Activated CD8-positive, alpha-beta memory T cell treated with anti-CD3 and anti-CD28 coated beads, Interleukin-2, amount 50 U/mL, for 24 hours (primary cell): ENCODE data around the gene ZNF23.

Experiments
- DNase-seq: peaks from one replicate; pipeline ENCODE4 v3.0.0-alpha.2; 2020; ENCODE audit errors: extremely low read depth

ZNF23 gene

DNA sequence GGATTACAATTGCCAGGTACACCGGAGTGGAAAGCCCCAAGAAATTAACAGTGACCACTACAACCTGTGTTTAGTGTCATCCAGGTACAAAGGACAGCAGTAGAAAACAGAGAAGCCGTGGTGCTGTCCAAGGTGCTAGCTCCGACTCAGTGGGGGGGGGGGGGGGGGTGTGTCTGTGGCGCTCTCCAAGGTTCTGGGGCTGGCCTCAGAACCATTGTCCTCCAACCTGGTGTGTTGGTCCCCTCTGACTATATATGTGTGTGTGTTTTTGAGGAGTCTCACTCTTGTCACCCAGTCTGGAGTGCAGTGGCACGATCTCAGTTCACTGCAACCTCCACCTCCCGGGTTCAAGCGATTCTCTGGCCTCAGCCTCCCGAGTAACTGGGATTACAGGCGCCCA, 5.8 kb upstream of the ZNF23 start:
- no peak for DNase-seq

DNA sequence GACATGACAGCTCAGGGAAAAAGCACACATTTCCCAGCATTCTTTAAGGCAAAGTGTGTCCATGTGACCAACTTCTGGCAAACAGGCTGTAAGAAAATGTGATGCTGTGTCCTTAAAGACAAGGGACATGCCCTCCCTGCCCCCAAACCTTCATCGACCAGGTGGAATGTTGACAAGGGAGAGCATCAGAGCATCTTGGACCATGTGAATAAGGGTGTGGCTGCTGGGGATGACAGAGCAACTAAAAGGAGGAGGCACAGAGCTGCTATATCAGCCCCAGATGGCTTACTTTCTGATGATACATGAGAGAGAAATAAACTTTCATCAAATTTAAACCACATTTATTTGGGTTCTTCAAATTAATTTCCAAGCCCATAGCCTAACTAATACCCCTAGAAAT, 2.2 kb upstream of the ZNF23 start:
- DNase-seq, result no peak

DNA sequence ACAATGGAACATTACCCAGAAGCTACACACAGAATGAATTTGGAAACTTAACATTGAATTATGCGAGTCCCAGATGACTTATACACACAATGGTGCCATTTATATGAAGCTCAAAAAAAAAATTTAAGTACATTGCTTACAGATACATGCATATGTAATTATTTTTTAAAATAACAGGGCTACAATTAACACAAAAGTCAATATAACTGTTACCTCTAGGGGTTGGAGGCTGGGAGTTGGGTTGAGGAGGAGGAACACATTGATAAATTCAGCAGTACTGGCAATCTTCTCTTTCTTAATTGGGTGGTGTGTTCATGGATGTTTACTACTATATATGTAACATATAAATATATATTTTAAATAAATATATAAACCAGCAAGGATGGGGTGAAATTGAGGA, 1.1 kb downstream of the ZNF23 start:
- no peak for DNase-seq

DNA sequence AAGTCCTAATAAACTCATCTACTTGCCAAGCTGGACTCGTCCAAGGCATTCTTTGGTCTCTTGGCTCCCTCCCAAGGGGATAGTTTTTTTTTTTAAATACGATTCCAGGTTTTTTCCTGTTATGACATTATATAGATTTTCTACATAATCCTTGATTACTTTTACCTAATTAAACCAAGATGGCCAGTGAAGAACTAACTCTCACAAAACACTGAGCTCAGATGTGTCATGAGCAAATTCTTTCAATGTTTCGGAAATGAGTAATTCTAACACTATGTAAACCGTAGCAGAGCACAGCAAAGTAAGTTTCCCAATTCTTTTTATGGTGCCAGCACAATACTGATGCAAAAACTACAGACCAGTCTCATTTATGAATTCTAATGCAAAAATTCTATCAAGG, 1.8 kb downstream of the ZNF23 start:
- DNase-seq, result no peak

DNA sequence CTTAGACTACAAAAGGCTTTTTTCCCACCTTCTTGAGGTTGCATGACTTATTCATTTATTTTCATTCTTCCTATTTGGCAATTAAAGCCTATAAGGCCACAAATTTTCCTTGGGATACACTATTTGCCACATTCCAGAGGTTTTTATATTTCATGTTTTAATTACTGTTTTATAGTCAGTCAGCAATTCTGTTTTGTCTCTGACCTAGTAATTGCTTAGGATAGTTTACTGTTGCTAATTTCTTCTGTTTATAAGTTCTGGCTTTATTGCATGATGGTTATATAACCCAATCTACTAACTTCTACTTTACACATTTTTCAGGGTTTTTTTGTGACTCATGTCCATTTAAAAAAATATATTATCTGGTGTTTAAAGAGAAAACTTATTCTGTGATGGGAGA, 2.5 kb downstream of the ZNF23 start:
- no peak for DNase-seq

DNA sequence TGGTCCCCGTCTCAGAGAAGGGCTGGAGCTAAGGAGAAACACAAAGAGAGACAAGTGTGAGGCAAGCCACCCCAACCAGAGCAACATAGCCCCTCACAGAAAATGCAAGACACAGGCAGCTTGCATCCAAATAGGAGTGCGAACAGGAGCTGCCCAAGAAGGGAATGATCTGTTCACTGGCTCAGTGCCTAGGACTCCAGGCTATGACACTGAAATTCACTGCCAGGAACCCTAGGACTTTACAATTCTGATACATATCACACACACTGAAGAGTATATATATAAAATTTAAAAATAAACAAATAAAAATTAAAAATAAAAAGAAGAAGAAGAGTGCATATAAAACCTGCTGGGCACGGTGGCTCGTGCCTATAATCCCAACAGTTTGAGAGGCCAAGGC, 5.2 kb downstream of the ZNF23 start:
- DNase-seq, result no peak

DNA sequence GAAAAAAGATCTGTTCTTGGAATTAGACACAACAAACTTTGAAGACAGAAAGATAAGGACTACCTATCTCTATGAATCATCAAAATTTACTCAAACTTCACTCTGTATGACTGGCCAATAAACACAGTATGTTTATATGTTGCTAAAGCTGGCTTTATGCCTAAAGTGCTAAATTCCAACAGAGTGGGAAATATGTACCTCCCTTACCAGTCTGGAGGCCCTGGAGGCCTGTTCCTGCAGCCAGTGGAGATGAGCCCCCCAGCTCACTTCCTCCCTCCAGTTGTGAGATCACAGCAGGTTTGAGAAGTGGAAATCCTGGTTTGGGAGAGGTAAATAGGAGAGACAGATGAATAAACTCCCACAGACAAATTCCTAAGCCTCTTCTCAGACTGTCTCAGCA, 9.0 kb downstream of the ZNF23 start:
- DNase-seq, result no peak

DNA sequence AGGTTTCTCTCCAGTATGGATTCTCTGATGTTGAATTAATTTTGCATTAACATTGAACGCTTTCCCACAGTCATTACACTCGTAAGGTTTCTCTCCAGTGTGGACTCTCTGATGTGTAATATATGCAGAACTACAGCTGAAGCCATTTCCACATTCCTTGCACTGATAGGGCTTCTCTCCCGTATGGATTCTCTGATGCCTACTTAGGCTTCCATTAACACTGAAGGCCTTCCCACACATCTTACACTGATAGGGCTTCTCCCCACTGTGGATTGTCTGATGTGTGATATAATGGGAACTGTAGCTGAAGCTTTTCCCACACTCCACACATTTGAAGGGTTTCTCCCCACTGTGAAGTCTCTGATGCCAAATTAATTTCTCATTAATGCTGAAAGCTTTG, 13.0 kb downstream of the ZNF23 start:
- DNase-seq, result no peak

DNA sequence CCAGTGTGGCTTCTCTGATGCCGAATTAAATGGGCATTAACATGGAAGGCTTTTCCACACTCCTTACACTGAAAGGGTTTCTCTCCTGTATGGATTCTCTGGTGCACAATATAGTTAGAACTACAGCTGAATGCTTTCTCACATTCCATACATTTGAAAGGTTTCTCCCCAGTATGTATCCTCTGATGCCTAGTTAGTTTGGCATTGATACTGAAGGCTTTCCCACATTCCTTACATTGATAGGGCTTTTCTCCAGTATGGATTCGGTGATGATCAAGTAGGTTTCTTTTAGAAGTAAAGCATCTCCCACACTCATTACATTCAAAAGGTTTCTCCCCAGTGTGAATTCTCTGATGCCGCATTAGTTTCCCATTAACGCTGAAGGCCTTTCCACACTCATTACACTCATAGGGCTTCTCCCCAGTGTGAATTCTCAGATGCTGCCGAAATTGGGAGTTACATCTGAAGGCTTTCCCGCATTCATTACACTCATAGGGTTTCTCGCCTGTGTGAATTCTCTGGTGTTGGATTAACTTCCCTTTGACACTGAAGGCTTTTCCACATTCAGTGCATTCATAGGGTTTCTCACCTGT, 13.7 kb downstream of the ZNF23 start:
- no peak for DNase-seq

DNA sequence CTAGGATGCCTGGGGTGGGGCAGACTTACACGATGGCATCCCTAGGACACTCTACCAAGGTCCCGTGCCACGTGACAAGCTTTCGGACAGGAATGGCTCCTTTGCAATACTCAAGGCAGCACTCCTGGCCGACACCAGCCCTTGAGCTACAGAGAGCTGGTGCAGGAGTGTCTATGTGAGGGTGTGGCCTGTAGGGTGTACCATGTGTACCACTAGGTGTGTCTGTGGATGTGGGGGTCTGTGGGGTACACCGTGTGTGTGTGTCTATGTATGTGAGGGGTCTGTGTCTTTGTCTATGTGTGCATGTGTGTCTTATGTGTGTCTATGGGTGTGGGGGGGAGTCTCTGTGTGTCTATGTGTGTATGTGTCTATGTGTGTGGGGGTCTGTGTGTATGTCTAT, 18.3 kb downstream of the ZNF23 start:
- no peak for DNase-seq

DNA sequence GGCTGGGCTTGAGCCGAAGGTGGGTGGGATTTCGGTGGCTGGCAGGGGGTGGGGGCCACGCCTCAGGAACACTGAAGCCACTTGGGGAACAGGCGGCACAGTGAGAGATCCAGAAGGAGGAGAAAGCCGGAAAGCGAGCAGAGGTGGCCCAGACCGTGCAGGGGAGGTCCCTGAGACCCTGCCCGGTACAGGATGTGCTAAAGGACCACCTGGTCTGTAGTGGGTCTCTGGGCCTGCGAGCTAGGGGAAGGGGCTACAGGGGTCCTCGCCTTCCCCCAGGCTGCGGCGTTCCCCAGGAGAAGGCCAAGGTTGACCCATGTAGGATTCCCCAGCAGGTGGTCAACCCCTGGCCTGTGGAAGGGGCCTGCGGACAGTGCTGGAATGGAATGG, 20.0 kb downstream of the ZNF23 start, which contains the start of gene TLE7:
TSS of gene TLE7 (minus strand) at position 4 of the 390 bp plus-strand sequence. CDS start 8,730 bp downstream, outside the sequence.
- no peak for DNase-seq

DNA sequence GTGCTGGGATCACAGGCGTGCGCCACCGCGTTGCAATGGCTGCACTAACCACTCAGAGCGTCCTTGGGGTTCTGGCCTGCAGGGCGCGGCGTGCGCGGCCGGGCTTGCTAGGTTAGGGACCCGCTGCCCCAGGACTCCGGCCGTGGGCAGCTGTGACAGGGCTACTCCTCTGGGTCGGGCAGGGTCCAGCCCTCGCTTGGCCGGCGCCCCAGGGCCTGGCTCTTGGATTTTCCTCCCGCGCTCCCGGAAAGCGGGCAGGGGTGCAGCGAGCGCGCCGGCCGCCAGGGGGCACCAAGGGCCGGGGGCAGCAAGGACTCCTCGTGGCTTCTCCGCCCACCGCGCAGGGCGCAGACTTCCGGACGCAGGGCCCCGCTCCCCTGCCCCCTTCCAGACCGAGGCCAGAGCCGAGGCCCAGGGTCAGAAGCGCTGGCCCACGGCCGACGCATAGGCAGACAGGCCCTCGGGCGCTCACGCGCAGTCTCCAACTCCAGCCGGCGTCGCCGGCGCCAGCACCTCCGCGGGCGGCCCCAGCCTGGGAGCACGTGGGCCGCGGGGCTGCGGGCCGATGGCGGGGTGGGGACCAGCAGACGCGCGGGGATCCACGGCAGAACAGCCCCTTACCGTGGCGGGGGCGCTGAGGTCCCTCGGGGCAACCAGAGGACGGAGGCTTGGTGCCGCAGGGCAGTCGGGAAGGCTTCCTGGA, 20.5 kb downstream of the ZNF23 start:
- no peak for DNase-seq

DNA sequence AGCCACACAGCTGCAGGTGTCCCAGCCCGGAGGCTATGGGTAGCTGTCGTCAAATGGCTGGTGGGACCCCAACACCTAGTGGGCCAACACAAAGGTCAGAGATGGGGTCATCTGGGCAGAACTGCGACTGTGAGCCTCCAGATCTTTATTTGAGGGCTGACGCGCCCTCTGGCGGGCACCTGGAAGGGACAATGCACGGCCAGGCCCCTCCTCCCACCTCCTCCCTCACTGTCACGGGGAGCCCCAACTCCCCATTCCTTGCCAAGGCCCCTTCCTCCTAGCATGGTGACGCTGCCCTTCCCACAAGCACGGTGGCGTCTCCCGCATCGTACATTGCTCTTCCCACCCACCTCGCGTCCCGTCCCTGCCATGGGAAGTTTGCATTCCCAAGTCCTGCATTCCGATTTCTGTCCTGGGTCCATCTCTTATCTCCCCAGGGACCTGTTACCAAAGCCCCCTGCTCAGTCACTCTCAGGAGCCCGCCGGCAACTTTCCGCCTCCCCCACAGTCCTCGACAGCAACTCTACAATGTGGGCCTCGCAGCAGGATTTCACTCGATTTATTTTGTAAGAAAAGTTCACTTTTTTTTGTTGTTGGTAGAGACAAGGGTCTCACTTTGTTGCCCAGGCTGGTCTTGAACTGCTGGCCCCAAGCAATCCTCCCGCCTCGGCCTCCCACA, 21.2 kb downstream of the ZNF23 start:
- no peak for DNase-seq

DNA sequence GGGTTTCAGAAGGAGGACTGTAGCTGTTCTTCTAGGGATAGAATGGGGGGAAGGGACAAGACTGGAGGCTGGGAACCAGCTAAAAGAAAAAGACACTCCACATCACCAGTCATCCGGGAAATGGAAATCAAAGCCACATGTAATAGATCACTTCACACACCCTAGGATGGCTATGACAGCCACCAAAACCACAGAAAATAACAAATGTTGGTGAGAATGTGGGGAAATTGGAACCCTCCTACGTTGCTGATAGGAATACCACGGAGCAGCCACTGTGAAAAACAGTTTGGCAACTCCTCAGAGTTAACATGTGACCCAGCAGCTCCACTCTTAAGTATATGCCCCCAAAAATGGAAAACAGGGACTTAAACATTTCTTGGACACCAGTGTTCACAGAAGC, 22.5 kb downstream of the ZNF23 start:
- no peak for DNase-seq

DNA sequence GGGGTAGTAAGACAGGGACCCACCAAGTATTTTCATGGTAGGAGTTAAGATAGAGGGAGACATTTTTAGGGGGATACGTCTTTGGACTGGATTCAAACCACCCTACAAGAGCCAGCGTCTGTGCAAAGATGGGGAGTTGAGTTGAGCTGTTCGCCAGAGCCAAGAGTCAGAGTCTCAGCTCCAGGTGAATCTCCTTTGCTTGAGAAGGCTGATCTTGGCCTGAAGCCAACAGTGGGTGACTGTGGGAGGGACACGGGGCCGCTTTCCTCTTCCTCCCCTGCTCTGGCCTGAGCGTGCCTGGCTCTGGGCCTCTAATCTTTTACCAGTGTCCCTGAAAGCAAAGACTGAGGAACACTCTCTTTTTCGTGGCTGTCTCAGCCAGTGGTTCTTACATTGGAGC, 25.6 kb downstream of the ZNF23 start:
- DNase-seq, result no peak

DNA sequence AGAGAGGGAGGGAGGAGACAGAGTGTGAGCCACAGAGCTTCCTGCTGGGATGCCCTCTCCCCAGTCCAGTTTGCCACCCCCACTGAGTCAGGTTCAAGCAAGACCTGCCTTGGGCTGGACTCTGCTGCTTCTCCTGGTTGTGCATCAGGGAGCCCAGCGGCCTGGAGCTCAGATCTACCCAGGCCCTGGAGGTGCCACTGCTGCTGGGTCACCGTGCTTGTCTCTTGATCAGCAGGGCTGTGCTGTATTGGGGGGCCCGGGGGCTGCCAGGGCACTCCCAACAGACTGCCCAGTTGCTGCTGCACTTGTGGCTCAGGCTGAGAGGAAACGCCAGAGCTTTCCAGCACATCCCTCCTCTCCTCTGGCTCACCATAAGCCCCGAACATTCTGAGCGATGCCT, 29.1 kb downstream of the ZNF23 start:
- DNase-seq, result no peak

DNA sequence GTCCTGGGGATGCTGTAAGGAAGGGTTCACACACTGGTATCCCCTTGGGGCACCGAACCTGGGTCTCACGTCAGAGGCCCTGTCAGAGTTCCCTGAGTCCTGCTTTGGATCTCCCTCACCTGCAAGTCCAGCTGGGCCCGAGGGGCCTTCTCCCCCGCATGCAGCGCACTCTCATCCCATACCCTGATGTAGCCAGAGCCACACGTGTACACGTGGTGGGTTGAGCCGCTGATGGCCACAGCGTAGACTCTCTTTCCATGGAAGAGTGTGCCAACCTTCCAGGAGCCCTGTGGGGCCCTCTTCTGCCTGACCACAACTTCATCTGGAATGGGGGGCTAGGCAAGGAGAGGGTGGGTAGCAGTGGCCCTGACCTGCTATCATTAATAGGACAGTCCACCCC, 30.1 kb downstream of the ZNF23 start:
- no peak for DNase-seq

DNA sequence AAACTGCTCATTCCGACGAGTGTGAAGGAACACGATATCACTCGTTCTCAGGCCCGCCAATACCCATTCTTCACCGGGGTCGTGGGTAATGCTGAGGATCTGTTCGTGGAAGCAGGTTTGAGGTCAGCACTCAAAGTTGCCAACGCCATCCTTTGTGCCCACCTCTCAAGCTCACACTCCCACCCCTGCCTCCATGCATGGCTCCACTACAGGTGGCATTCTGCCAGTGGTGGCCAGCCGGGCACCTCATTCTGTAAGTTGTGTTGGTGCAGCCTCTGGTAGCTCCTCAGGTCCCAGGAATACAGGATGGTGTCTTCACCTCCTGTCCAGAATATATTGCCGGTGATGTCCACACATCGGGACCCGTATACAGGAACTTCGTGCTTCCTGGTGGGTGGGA, 30.9 kb downstream of the ZNF23 start:
- DNase-seq, result no peak

DNA sequence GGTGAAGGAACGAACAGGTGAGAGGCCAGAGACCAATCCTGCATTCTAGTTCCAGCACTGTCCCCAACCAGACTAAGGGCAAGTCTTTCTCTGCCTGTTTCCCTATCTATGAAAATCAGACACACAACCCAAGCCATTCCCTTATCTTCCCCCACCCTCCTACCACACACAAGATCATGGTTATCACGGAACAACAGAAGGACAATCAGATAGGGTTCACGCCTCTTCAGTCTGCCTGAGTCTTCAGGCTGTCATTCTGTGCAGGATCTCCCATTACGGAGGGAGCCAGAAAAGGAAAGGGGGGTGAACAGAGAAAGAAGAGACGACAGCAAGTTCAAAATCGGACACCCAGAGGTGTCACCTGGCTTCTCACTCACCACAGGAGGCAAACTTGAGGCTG, 31.3 kb downstream of the ZNF23 start:
- no peak for DNase-seq

DNA sequence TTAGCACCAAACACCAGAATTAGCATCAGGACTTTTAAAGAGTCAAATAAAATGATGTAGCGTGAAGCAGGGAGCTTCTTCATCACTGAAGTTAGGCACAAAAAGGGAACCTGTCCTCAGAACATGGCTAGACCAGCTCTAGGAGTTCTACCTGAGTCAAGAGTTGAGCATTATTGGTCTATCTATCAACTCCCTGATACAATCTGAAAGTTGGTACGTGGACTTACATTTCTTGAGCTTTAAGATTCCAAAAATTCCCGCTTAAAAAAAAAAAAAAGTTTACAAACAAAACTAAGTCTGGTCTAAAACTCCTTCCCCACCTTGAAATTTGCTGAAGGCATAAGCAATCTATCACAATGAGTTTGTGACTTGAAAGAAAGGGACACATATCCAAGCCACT, 32.5 kb downstream of the ZNF23 start:
- DNase-seq, result no peak

DNA sequence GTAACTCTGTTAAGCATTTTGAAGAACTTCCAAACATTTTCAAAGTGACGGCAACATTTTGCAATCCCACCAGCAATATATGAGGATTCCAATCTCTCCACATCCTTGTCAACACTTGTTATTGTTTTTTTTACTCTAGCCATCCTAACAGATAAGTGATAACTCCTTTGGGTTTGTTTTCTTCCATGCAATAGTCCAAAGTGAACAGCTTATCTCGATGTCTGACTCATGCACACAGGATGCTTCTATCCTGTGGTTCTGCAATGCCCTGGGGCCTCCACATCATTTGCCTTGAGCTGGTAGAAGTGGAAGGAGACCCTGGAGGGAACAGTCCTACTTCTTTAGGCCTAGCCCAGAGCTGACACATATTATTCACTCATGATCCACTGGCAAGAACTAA, 33.2 kb downstream of the ZNF23 start:
- no peak for DNase-seq

DNA sequence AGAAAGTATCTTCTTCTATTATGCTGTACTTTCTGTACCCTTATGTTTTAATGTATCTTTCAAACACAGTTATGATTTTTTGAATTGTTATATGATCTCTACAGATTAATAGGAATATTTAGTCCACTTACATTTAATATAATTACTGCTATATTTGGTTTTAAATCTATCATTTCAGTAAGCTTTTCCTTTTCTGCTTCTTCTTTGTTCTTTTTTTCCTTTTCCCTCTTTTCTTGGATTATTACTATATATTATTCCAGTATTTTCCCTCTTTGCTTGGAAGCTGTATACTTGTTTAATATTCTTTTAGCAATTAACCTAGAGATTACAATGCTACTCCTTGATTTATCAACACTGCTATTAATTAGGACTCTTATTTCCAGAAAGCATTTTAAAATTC, 33.7 kb downstream of the ZNF23 start:
- DNase-seq, result no peak

DNA sequence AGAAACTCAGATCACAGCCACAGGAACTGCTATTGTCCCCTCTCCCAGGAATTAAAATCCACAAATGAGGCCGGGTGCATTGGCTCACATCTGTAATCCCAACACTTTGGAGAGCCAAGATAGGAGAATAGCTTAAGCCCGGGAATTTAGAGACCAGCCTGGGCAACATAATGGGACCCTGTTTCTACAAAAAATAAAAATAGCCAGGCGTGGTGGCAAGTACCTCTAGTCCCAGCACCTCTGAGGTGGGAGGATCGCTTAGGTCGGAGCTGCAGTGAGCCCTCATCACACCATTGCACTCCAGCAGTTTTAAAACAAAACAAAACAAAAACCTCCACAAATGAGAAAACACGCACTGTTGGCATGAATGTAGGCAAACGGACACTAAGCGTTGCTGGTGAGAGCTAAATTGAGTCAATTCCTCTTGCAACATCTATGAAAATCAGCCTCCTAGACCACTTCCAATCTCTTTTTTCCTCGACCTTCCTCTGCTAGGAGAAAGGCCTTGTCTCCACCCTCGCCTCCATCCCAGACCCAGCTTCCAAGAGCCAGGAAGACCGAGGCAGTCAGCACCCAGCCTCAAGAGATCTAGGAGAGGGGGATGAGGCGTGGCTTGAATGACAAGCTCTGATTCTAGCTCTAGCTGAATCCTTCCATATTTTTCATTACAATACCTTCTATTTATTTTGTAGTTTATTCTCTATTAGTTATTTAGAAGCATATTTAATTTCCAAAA, 35.0 kb downstream of the ZNF23 start:
- DNase-seq, result no peak
